ENCODE measurements around the gene SUPT4H1. TPM values are rescaled to one million over a fixed set of nuclear protein-coding genes. Genes with fewer than 3 reads are reported as not detected.
A peak's percentile ranks its signal among the peaks of the same experiment; 100 is the strongest.

Gene SUPT4H1
- total RNA-seq, 1 experiment from 2014 or later = 109 TPM

DNA sequence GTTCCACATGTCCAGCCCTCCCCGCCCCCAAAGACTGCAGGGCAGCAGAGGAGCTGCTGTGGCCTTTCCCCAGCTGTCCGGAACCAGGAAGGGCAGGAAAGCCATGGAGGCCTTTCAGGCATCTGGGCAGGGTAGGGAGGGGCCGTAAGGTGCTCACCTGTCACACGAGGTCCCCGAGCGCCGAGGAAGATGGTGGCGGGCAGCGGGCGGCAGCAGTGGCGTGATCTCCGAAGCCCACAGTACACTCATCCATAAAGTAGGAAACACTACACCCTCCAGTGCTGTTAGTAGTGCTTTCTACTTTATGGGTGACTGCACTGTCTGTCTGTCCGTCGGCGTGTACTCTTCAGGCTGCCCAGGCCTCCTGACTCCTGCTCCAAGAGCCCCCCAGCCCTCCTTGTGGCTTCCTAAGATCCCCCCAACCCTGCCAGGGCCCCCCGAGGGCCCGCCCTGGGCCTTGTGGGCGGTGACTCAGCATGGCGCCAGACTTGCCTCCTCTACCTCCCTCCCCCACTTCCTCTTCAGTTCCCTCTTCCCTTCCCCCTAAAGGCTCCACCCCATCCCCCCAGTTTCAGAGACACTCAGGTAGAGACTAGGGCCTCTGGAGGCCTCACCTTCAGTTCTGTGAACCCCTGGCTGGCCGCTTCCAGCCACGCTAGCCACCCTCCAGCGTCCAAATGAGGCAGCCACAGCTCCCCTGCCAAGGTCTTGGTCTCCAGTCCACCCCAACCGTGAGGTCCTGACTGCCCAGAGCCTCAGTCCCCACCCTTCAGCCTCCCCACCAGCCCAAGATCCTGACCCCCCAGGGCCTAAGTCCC is 20.8 kb downstream of the SUPT4H1 start:
- no peaks in the 10 kb centered on the region for H3K9me3 ChIP-seq (ENCODE audit: control insufficient read depth, low read depth, low read length)
- H2BK120ac ChIP-seq (ENCODE audit: low read depth, low read length, poor library complexity, severe bottlenecking) = no peak overlapping the region
- Mint-ChIP-seq H3K9me3 (no peaks in the 10 kb centered on the region), H3K4me1 (peaks cover 35 to 44% of the 10 kb centered on the region in 2 experiments), H3K27me3 (ENCODE audit: low read depth) (peaks cover 14% of the 10 kb centered on the region), H3K36me3 (ENCODE audit: insufficient read depth in 1 of 3, low read depth in 3 of 3) (no peaks in the 10 kb centered on the region), H3K4me3 (0 out of 5 replicates have a peak overlapping the region, but pooled peaks of 1 of the 2 experiments have one; percentile 42), H3K27ac (peak overlapping the region in 2 of 3 experiments; percentile 28 to 87; a peak in 3 of 7 replicates)
- no peak overlapping the region for H3K9ac ChIP-seq (ENCODE audit: extremely low read depth, insufficient read length, low read length)
- H3K4ac ChIP-seq (ENCODE audit: low read depth, low read length) = peak overlapping the region; percentile 12; the same call in 1 of the 2 replicates
- H2BK15ac ChIP-seq (ENCODE audit: low read depth, low read length) = no peak overlapping the region
- DNase-seq = peak; percentile 42
- H3K18ac ChIP-seq (ENCODE audit: insufficient read length, low read depth, low read length) = peak overlapping the region; percentile 79
- H2AK5ac ChIP-seq (ENCODE audit: insufficient read length, low read length) = no peak overlapping the region
- H4K8ac ChIP-seq (replicated peaks; ENCODE audit: insufficient read length, low read depth, low read length) = no peak overlapping the region
- H2AFZ ChIP-seq (ENCODE audit: low read length) = no peak overlapping the region
- H3K23ac ChIP-seq (ENCODE audit: insufficient read length, low read depth, low read length) = no peak overlapping the region
- no peaks in the 10 kb centered on the region for H3K23me2 ChIP-seq (ENCODE audit: insufficient read length, low read depth, low read length, poor library complexity, severe bottlenecking)
- H3K27ac ChIP-seq (ENCODE audit: insufficient read length, low read depth, low read length) = no peak overlapping the region
- no peaks in the 10 kb centered on the region for H3K27me3 ChIP-seq (ENCODE audit: insufficient read depth, low read length)
- peaks cover 5% of the 10 kb centered on the region; the same call in 1 of the 2 replicates for H3K4me1 ChIP-seq (ENCODE audit: insufficient read depth, low read length)
- TF ChIP-seq, protein P1, sequence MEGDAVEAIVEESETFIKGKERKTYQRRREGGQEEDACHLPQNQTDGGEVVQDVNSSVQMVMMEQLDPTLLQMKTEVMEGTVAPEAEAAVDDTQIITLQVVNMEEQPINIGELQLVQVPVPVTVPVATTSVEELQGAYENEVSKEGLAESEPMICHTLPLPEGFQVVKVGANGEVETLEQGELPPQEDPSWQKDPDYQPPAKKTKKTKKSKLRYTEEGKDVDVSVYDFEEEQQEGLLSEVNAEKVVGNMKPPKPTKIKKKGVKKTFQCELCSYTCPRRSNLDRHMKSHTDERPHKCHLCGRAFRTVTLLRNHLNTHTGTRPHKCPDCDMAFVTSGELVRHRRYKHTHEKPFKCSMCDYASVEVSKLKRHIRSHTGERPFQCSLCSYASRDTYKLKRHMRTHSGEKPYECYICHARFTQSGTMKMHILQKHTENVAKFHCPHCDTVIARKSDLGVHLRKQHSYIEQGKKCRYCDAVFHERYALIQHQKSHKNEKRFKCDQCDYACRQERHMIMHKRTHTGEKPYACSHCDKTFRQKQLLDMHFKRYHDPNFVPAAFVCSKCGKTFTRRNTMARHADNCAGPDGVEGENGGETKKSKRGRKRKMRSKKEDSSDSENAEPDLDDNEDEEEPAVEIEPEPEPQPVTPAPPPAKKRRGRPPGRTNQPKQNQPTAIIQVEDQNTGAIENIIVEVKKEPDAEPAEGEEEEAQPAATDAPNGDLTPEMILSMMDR (conservative IDR thresholded peaks at IDR 0.05) = no peak
- H2BK5ac ChIP-seq (ENCODE audit: insufficient read length, low read length) = no peak overlapping the region
- no peak overlapping the region for H4K5ac ChIP-seq (ENCODE audit: insufficient read length, low read depth, low read length)
- no peak overlapping the region for H4K91ac ChIP-seq (ENCODE audit: insufficient read length, low read depth, low read length)
- peak overlapping the region; percentile 73 for H3K14ac ChIP-seq (ENCODE audit: insufficient read depth, low read length)
- no peak overlapping the region for H3K56ac ChIP-seq (ENCODE audit: insufficient read length, low read depth, low read length)
- H3K79me1 ChIP-seq (ENCODE audit: insufficient read depth, low read depth, low read length, poor library complexity, severe bottlenecking) = no peaks in the 10 kb centered on the region
- no peak overlapping the region for H2BK20ac ChIP-seq (ENCODE audit: low read depth, low read length, poor library complexity, severe bottlenecking)
- H3K79me2 ChIP-seq (ENCODE audit: insufficient read depth, low read length) = no peaks in the 10 kb centered on the region
- H4K20me1 ChIP-seq (ENCODE audit: control insufficient read depth, insufficient read depth, insufficient read length) = no peaks in the 10 kb centered on the region
- H3T11ph ChIP-seq (ENCODE audit: low read length) = no peak overlapping the region
- no peak overlapping the region for H3K4me2 ChIP-seq (ENCODE audit: insufficient read depth, insufficient read length, low read length)
- WGBS (ENCODE audit: extremely low coverage, insufficient read length, low lambda C conversion rate) = no CpG with 5 or more reads among the region's 23 CpGs
- peak overlapping the region; percentile 26 for H2BK12ac ChIP-seq (ENCODE audit: insufficient read length, low read depth, low read length)

Data from H9 (cell line).